Limb (tissue), 2 donors: Measurements from ENCODE around the gene HMCES.
"Not testable (repeated sequence)": the region's sequence is repeated elsewhere in the genome, so short reads cannot be mapped to it uniquely, and the experiment has no call there.

ENCODE experiments used
- DNase-seq, 2 donors: peaks; one replicate each; pipeline ENCODE4 v3.0.0-alpha.2; 2016; ENCODE audit errors: extremely low spot score in 2 of 2

The HMCES gene

DNA sequence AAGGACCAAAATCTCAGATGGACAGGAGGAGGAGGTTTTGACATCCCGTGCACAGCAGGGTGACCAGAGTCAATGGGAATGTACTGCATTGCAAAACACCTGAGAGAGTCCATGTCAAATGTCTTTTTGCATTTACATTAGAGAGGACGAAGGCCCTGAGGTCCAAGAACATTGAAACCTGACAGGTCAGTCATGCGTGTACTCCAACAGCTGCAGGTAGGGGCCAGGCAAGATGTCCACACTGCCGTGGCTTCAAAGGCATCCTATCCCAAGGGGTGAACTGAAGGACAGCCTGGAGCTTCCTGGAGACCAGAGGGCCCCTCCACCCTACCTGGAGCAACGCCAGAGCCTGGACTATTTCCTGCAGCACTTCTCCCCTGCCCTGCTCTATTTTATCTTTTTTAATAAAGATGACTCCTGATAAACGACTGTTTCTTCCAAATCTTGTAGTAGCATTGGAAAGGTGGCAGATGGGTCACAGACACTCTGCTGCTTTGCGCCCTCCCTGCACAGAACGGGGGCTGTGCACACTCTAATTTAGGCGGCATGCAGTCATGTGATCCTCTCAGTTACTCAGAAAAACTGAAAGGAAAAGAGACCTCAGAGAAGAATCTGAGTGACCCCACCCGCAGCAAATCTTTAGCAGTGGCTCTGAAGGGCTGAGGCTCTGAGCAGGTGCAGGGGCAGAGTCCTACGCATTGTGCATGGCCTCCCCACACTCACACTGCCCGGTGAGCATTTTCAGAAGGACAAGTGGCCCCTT lies 68.2 kb downstream of the HMCES start:
- no peak for DNase-seq

DNA sequence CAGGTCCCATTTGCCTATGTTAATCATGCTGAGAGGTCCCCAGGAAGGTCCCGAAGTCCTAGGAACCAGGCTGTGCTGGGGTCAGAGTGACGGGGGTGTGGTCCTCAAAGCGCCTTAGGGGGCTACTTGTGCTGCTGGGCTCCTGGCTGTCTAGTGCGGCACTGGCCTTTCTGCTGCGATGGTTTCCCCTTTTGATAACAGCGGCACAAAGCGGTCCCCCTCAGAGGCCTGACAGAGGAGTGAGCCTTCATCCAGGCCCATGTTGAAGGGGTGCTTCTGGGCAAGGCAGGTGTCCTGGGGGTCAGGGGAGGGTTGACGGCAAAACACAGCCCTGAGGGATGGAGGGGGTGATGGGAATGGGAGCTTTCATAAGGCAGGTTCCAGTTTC lies 68.8 kb downstream of the HMCES start:
- no peak for DNase-seq

DNA sequence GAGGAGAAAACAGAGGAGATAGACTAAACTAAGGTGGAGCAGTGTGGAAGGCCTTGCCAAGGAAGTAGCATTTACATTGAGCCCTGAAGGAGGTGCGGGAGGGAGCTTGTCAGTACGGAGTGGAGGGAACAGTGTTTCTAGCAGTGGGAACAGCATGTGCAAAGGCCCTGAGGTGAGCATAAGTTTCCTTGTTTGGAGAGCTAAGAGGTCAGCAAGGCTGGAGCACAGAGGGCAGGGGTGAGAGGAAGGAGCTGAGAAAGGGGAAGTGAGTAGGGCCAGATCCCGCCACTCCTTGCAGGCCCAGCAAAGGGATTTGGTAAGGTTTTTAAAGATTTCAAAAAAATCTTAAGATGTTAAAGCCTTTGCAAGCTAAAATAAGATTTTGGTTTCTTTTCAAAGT lies 70.1 kb downstream of the HMCES start:
- no peak for DNase-seq

DNA sequence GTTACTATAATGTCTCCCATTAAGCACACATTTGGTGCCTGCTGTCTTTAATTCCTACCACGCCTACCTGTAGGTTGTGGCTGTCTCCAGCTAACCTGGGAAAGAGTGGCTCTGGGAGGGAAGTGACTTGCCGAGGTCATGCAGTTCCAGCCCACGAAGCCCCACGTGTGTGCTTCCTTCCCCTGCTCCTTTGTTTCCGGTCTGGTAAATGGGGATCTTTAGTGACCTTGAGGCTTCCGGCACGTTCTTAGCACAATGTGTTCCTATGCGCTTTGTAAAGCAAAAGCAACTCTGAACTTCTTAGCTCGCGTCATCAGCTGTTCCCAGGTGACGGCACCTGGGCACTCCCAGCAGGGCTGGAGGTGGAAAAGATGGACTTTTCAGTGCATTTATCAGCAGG lies 70.5 kb downstream of the HMCES start:
- DNase-seq, result not testable (repeated sequence)

DNA sequence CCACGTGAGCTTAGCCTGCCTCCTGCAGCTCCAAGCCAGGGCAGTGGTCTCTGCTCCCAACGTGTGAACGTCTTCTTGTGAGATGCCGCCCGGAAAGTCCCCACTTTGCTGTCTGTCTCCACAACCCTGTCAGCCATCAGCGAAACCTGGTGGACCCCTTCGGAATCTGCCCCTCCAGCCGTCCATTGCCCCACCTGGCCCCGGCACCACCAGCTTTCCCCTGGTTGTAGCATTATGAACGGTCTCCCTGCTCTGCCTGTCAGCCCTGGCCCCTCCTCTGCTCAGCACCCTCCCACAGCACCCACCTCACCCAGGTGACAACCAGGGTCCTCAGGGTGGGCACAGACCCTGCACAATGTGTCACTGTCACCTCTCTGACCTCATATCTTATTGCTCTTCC lies 71.1 kb downstream of the HMCES start:
- DNase-seq, result no peak

DNA sequence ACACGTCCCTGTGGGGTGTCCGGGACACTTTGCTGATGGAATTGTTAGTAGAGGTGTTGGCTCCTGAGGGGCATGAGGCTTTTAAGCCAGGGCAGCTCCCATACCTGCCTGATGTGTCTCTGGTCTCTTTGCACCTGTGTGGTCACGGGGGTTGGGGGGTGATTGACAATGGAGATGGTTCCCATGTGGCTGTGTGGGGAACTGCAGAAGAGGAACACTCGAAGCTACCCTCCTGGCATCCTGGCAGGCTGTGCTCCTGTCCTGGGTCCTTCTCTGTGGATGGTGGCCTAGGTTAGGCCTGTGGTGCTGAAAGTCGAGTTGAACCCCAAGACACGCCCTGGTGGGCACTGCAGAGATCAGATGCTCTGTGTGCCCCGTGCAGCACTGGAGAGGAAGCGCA lies 73.4 kb downstream of the HMCES start:
- no peak for DNase-seq

DNA sequence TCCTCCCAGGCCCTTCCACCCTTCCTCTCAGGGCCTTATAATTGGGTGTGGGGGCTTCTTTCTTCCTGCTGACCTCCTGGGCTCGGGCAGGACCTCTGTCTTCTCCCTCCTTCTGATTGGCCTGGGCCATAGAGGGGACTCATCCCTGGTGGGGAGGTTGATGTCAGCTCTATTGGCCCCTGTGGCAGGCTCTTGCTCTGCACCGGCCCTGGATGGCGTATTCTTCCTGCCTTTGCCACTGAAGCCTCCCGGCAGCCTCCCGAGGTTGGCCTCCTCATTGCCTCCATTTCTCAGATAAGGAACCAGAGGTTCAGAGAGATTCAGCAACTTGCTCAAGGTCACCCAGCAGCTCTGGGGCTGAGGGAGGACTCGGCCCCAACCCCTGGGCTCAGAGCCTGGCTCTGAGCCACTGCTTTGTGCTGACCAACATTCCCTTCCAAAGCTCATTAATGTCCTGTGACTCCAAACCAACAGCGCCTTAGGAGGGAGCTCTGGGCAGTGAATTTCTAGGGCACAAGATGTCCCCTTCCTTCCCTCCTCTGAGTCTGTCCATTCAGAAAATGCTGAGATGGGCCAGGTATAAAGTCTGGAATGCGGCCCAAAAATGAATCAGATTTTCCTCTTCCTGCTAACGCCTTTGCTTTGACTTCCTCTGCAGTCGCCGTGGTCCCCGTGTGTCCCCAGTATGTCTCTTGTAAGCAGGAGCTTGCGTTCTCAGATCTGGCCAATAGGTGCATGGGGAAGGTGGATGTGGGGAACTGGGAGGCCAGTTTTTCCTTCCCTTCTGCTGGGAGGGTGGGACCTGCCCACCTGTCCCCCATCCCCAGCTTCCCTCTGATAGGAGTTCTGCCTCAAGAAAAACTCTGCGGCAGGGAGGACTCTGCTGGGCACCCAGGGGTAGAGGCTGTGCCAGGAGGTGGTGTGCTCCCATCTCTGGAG lies 74.2 kb downstream of the HMCES start:
- DNase-seq, result no peak

DNA sequence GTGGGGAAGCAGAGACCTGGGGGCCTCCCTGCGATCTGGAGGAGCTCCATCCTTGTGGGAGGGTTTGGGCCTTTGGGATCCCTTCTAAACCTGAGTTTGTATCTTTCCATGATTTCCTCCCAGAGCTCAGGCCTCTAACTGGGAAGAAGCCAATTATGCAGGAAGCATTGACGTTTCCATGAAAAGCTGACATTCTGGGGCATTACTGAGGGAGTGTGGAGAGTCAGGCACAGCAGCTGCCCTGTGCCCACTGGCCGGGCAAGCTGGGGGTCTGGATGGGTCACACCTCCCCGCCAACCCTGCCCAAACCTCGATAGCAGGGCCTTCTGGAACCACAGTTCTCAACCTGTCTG lies 74.9 kb downstream of the HMCES start:
- no peak for DNase-seq
